ENCODE results near the gene CBX7.
"Not testable (repeated sequence)": the region's sequence is repeated elsewhere in the genome, so short reads cannot be mapped to it uniquely, and the experiment has no call there.

CBX7 gene

GRCh38 chr22:39173787-39174497 is 21.5 kb upstream of the CBX7 start:
- no peak for DNase-seq

GRCh38 chr22:39173050-39173706 is 20.7 kb upstream of the CBX7 start:
- no peak for DNase-seq

DNA sequence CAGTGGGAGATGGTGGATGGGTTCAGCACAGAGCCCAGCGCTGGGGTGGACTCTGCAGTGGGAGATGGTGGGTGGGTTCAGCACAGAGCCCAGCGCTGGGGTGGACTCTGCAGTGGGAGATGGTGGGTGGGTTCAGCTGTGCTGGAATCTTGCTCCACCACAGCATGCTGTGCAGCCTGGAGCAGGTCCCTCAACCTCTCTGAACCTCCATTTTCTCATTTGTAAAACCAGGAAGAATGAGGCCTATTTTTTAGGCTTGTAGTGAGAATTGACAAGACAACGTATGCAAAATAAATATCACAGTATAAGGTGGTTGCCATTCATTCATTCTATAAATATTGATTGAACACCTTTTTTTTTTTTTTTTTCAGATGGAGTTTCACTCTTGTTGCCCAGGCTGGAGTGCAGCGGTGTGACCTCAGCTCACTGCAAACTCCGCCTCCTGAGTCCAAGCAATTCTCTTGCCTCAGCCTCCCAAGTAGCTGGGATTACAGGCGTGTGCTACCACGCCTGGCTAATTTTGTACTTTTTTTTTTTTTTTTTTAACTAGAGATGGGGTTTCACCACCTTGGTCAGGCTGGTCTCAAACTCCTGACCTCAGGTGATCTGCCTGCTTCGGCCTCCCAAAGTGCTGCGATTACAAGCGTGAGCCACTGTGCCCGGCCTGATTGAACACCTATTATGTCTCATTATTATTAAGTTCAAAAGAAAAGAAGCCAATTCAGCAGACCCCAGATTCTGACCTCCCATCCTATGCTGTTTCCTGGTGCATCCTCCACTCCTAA is 20.0 kb upstream of the CBX7 start:
- not testable (repeated sequence) for DNase-seq

DNA sequence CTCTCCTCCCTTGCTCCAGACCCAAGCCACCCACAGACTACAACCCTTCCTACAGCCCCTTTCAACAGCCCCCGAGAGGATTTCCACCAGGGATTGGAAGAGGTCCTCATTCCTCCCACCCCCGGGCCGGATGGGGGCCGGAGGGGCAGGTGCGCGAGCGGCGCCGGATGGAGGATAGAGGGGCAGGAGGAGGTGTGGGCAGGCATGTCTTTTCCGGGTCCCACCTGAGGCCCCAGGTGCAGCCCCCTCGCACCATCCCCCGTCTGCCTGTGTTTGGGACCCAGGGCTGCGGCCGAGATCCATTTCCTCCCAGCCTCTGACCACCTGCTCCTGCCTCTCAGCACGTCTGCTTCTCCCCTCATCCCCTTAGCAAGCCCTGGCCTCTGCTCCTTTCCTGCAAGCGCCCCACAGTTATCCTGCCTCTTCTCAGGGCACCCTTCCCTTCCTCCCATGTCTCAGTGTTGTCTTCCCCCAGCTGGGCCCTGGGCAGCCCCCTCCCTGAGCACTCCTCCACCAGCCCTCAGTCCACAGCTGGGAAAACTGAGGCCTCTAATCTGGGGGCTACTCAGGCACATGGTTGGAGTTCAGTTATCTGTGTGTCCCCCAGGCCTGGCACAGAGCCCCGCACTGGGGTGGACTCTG is 19.3 kb upstream of the CBX7 start:
- DNase-seq = no peak

GRCh38 chr22:39170825-39171622 is 18.5 kb upstream of the CBX7 start:
- peak; percentile 80 for DNase-seq

GRCh38 chr22:39169797-39170466 is 17.5 kb upstream of the CBX7 start:
- no peak for DNase-seq

DNA sequence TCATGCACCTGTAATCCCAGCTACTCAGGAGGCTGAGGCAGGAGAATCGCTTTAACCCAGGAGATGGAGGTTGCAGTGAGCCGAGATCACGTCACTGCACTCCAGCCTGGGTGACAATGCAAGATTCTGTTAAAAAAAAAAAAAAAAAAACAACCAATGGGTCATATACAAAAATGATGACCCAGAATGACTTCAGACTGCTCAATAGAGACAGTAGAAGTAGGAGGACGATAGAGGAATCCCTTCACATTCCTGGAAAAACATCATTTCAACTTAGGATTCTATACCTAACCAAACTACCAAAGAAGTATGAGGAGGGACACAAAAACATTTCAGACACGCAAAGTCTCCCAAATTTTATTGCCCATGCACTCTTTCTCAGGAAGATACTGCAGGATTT is 14.1 kb upstream of the CBX7 start:
- no peak for DNase-seq

GRCh38 chr22:39156093-39156492 is 3.6 kb upstream of the CBX7 start:
- not testable (repeated sequence) for DNase-seq

DNA sequence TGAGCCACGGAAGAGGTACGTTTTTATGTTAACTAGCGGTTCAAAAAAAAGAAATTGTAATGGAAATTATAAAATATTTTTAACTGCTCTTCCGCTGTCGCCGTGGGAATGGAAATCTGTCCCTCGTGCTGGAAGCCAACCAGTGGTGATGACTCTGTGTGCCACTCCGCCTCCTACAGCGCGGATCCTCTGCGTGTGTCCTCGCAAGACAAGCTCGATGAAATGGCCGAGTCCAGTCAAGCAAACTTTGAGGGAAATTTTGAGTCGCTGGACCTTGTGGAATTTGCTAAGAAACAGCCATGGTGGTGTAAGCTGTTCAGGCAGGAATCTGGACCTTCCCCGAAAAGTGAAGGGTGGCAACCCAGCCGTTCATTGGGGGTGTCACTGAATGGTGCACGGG is 2.9 kb upstream of the CBX7 start:
- DNase-seq = no peak

DNA sequence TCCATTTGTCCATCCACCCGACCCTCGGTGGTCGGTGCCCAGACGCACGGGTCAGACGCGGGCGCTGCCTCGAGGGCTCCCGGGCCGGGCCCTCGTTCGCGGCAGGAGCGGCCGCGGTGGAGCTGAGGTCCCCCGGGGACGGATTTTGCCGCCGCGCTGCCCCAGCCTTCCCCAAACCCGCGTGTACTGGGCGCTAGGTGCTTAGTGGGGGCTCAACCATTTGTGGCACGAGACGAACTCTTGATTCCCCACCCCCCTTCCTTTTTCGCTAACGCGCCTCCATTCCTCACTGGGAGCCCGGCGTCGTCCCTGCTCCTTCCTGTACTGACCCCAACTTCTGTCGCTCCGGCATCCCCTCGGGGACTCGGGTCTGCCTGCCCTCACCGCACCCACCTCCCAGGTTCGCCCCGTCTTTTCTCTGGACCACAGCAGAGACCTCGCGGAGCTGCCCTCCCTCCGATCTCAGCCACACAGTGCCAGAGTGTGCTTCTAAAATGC is 789 bp upstream of the CBX7 start:
- DNase-seq = no peak

DNA sequence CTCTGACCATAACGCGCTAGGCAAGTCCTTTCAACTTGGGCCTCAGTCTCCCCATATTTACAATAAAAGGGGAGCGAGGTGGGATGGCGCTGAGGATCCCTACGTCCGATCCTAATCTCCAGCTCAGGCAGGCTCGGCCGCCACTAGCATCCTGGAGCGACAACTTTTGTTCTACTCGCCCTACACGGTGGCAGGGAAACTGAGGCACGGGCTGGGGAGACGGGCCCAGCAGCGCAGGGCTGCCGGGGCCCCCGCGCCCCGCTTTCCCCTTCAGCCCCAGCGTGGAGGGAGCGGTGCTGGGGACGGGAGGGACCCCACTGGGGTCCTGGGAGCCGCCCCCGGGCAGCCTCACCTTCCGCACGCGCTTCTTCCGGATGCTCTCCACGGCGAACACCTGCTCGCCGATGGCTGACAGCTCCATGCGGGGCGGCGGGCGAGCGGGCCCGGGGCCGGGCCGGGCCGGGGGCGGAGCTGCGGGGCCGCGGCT is 413 bp downstream of the CBX7 start:
- no peak for DNase-seq

DNA sequence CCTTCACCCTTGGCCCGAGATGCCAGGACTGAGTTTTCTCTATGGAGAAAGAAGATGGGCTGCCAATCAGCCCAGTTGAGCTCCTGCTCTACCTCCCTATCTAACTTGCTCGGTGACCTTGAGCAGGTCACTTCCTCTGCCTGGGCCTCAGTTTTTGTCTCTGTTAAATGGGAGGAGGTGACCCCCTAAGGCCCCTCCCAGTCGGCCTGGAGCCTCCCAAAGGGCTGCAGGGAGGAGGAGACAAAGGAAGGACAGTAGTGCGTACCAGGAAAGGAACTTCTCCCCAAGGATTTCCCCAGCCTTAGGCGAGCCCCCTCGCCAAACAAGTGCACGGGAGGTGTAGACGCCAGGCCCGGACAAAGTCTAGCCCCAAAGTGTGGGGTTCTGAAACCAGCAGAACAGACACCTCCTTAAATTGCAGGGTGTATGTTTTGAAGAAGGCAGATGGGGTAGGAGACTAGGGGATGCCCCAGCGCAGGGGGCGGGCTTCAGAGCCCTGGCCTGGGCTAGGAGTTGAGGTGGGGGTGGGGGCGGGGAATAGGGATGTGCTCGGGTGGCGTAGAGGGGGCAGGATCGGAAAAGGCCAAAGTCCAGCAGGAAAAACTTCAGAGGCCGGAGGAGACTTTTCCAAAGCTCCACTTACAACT is 1.0 kb downstream of the CBX7 start:
- no peak for DNase-seq

DNA sequence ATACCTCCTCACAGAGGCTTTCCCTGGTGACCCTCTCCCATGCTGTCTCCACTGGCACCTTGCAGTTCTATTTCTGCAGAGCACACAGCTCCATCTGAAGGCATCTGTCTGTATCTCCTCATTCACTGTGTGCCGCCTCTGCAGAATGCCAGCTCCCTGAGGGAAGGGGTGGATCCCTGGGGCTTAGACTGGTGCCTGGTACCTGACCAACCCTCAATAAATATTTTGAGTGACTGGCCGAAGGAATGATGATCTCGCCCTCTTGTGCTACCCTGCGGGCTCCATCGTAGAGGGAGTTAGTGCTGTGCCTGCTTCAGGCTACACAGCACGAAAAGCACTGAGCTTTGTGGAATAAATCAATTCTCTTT is 1.6 kb downstream of the CBX7 start:
- no peak for DNase-seq

DNA sequence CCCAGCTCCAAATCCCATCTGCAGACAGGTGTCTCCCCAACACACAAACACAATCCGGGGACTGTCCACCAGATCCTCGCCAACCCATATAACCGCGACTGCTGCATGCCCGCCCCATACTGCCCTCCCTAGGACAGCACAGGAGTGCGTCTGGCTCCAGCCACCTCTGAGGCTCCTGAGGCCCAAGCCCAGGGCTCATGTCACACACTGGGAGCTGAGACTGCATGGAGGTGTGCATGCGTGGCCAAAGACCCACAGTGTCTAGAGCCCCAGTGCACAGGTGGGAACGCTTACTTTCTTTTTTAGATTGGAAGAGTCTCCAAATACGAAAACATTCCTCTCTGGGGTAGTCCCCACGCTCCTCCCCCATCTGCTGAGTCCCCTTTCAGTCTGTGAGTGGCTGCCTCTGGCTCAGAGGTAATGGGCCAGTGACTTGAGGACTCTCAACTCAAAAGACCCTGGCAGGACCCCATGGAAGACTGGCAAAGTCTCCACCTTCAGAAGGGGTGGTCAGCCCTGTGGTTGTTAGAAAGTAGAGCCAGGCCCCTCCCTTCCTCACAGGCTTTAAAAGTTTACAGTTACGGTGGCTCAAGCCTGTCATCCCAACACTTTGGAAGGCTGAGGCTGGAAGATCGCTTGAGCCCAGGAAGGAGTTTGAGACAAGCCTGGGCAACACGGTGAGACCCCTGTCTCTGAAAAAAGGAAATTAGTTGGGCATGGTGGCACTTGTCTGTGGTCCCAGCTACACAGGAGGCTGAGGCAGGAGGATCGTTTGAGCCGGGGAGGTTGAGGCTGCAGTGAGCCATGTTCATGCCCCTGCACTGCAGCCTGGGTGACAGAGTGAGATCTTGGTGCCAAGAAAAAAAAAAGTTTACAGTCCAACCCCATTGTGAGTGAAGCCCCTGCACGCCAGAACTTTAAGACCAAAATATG is 2.3 kb downstream of the CBX7 start:
- no peak for DNase-seq

DNA sequence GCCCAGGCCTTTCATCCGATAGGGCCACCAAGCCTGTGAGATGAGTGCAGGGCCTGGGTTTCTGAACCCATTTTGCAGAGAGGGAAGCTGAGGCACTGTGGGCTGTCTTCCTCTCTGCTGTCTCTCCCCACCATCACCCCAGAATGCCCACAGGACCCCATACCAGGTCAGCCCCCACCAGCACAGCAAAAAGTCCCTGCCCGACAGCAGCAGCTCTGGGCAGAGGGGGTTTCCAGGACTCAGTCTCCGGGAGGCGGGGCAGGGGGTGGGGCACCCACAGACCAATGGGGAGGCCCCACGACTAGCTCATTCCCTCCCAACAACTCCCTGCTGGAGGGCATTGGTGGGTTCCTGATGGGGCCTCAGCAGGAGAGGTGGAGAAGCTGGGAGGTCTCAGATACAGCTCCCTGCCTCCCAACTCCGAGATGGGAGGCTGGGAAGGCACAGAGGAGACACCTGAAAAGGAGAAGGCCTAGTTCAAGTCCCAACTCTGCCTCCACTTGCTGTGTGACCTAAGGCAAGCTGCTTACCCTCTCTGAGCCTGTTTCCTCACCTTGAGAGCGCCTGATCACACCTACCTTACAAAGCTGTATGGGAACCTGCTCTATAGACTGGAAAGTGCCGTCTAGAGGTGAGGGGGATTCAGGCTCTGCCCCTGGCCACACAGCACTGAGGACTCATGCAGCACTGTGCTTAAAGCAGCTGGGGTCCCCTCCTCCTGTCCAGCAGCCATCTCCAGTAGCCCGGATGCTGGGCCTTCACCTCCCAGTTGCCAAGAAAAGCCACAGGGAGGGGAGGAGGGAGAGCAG is 3.5 kb downstream of the CBX7 start:
- DNase-seq = peak; percentile 51

DNA sequence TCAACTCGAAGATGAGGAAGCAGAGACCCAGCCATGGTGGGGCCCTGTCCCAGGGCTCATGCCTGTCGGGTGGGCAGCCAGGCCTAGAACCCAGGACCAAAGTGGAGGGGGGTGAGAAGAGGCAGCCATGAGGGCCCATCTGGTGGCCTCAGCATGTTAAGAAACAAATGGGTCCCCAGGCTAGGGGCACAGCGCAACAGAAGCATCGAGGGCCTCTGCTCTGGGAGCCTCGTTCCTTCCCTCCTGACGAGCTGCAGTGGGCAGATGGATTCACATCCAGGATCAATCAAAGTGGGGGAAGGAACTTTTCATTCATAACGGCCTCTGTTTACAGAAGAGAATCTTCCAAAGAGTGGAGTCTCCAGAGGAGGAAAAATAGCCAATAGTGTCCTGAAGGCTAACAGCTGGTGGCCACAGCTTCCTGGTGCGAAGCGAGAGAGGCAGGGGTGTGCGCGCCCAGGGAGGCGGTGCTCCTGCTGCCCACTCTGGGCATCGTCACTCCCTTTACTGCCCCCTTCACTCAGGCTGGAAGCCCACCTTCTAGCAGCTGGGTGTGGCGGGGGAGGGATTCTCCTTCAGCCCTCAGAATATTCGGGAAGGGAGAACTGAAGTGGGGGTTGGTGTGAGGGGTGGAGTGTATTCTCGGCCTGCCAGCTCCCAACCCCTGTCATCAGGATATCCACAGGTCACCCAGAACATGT is 4.3 kb downstream of the CBX7 start:
- no peak for DNase-seq

- DNase-seq = no peak
Measured at GRCh38 chr22:39147335-39148025, 5.0 kb downstream of the CBX7 start.
